ENCODE results near the gene SLC2A1.

The SLC2A1 gene

GRCh38 chr1:42891465-42892138 lies 67.1 kb downstream of the SLC2A1 start:
- peak; percentile 46 for DNase-seq (ENCODE audit: low spot score)

- DNase-seq (ENCODE audit: low spot score) = no peak
Observed at GRCh38 chr1:42889264-42889663, 69.4 kb downstream of the SLC2A1 start.

DNA sequence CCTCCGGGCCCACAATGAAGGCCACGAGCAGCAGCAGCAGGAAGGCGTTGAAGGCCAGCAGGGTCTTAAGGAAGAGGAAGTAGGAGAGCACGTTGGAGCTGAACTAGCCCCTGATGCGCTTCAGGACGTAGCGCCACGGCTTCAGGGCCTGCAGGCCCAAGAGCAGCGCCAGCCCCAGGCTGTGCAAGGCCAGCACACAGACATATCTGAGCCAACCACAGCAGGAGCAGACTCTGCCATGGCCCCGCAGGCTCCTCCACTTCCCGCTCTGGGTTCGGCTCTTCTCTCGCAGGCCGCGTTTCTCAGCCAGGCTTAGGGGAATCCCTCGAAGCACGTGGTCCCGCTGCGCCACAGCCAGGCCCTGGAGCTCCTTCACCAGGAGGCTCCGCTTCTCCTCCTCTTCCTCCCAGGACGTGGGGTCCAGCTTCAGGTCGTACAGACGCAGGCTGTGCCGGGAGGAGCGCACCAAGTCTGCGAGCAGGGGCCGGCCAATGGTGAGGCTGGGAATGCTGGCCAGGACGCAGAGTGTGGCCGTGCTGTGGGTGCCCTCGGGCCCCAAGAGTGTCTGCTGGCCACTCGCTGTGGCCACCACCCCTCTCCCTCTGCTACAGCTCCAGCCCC lies 70.5 kb downstream of the SLC2A1 start:
- DNase-seq (ENCODE audit: low spot score) = no peak

- DNase-seq (ENCODE audit: low spot score) = no peak
Observed at GRCh38 chr1:42887366-42887765, 71.3 kb downstream of the SLC2A1 start.

DNA sequence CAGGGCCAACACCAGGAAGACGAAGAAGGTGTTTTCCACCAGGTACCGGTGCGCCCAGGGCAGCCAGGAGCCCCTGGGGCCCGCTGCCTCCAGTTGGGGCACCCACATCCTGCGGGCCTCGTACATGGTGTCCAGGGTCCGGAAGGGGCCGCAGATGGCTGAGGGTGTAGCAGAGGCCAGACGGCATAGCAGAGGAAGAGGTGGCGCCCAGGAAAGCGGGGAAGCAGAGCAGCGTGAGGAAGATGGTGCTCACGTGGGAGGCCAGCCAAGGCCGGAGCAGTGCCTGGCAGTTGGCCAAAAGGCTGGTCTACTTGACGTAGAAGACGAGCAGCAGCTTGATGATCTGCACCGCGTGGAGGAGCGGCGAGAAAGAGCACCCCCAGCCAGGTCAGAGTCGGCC lies 71.9 kb downstream of the SLC2A1 start:
- DNase-seq (ENCODE audit: low spot score) = no peak

DNA sequence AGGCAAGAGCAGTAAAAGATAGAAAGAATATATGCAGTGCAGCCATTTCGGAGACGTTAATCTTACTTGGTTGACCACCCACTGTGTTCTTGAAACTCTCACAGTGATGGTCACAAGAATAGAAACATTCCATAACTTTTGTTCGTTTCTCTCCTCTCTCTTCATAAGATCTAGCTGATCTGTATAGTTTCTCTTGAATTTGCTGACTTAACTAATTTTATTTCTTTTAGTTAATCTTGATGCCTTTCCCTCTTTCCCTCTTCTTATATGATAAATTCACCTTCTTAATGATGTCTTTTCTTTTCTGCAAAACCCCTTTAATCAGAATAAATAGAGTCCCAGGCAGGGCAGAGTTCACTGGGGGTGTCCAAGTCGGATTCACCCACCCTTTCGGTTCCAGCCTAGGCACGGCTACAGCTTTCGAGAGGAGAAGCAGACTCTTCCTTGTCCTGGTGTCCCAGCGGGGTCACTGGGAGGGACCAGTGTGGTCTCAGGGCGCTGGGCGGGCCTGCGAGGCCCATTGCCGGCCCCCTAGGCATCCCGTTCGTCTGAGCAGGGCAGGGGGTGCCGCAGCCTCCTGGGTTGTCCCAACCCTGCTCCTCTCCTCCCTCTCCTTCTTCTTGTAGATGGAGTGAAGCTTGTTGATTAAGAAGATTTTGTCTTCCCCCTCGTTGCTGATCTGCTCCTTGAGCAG lies 72.5 kb downstream of the SLC2A1 start:
- no peak for DNase-seq (ENCODE audit: low spot score)

- DNase-seq (ENCODE audit: low spot score) = no peak
Observed at GRCh38 chr1:42880384-42880783, 78.3 kb downstream of the SLC2A1 start.

DNA sequence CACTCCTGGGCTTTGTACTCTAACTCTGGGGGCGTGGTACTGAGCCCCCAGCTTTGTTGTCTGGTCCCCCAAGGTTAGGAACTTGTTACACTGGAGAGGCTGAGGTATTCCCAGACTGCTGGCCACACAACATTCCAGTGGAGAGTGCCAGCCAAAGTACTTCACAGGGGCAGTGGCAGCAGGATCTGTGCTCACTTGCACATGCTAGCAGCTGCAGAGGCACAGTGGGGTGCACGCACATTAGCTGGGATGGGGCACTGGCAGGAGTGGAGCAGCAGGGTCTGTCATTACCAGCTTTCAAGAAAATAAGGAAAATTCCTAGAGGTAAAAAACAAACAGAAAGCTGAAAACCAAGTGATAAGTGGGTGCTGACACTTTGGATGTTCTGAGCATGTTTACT lies 81.3 kb downstream of the SLC2A1 start:
- no peak for DNase-seq (ENCODE audit: low spot score)

- no peak for DNase-seq (ENCODE audit: low spot score)
Observed at GRCh38 chr1:42876009-42876408, 82.7 kb downstream of the SLC2A1 start.
